HL-60 (cell line): ENCODE data around the gene FKBP15.

Experiments used
- CTCF ChIP-seq: IDR thresholded peaks from one replicate; pipeline ENCODE4 v1.5.1; 2011; ENCODE audit warnings: low read length, control low read depth, inconsistent platforms; ENCODE audit not compliant: insufficient read depth
- GABPA ChIP-seq: IDR thresholded peaks from 2 replicates; pipeline ENCODE4 v1.6.1; 2012; ENCODE audit warnings: low read depth
- POLR2AphosphoS5 ChIP-seq: IDR thresholded peaks from 2 replicates; pipeline ENCODE4 v1.6.1; 2012; ENCODE audit warnings: low read depth
- REST ChIP-seq: IDR thresholded peaks from 2 replicates; pipeline ENCODE4 v1.6.1; 2012; ENCODE audit warnings: low read depth; ENCODE audit not compliant: insufficient replicate concordance
- SPI1 ChIP-seq: IDR thresholded peaks from 2 replicates; pipeline ENCODE4 v1.6.1; 2012; ENCODE audit warnings: low read depth, mild to moderate bottlenecking, borderline replicate concordance

DNA sequence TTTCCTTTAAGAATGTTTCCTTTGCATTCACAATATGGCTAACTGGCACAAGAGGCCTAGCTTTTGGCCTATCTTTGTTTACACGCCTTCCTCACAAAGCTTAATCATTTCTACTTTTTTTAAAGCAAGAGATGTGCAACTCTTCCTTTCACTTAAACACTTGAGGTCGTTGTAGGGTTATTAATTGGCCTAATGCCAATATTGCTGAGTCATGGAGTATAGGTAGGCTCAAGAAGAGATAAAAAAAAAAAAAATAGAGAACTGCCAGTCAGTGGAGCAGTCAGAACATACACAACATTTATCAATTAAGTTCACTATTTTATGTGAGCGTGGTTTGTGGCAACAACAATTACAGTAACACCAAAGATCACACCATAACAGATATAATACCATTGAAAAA is 5.9 kb downstream of the FKBP15 start:
- TF ChIP-seq CTCF (no peak), POLR2AphosphoS5 (no peak), GABPA (no peak), SPI1 (no peak), REST (no peak)
